DMS53 (cell line): ENCODE data around the gene CAVIN3.

Experiments
- DNase-seq: peaks from one replicate; lab custom pipeline; 2025; lab: John Stamatoyannopoulos, UW

Gene CAVIN3

GRCh38 chr11:6269994-6270393 is 50.3 kb downstream of the CAVIN3 start:
- DNase-seq, result no peak
